IMR-90 (cell line): ENCODE data around the gene KCNT2. TPM values are rescaled to one million over a fixed set of nuclear protein-coding genes. Genes with fewer than 3 reads are reported as not detected.

ENCODE experiments used
- ATAC-seq: fragments of 200-7000 bp; cut with Tn5 transposase; 2 replicates; pipeline ENCODE4 v1.9.1; 2020; ENCODE audit warnings: low read depth, mild to moderate bottlenecking, moderate library complexity
- BruUV-seq: library from RNA; stranded (reverse); fragments of 400-500 nt; replicated peaks from 2 replicates; lab custom pipeline; 2021; lab: Mats Ljungman, UMichigan
- CTCF ChIA-PET: fragments of 300-600 bp; formaldehyde crosslinking; extraction: SDS; loops from one replicate; lab custom pipeline; 2021; ENCODE audit warnings: antibody characterized with exemption; lab: Yijun Ruan, JAX
- POLR2A ChIA-PET: fragments of 300-600 bp; sonication (Branson Sonifier 250); formaldehyde crosslinking; loops from one replicate; lab custom pipeline; 2022; ENCODE audit warnings: antibody characterized with exemption; ENCODE audit not compliant: unreplicated experiment; lab: Charles Lee
- DNase-seq: peaks from one replicate; pipeline ENCODE4 v3.0.0; 2013
- H2AFZ ChIP-seq: replicated peaks from 2 replicates; pipeline ENCODE3; 2013; ENCODE audit warnings: low read length, mild to moderate bottlenecking; ENCODE audit not compliant: poor library complexity
- H2AK5ac ChIP-seq: 2 replicates; pipeline ENCODE4 v1.6.1; 2013; ENCODE audit warnings: low read depth, low read length, inconsistent platforms
- H2AK9ac ChIP-seq: replicated peaks from 2 replicates; pipeline ENCODE3; 2013; ENCODE audit warnings: mild to moderate bottlenecking, low read depth, low read length, moderate library complexity; ENCODE audit not compliant: poor library complexity
- H2BK120ac ChIP-seq: 2 replicates; pipeline ENCODE4 v1.6.1; 2013; ENCODE audit warnings: low read depth, low read length, inconsistent platforms
- H2BK15ac ChIP-seq: 3 replicates; pipeline ENCODE4 v1.6.1; 2013; ENCODE audit warnings: low read depth, low read length, inconsistent platforms
- H2BK20ac ChIP-seq: 2 replicates; pipeline ENCODE4 v1.6.1; 2013; ENCODE audit warnings: low read depth, mild to moderate bottlenecking, inconsistent platforms, low read length, moderate library complexity
- H2BK5ac ChIP-seq: 2 replicates; pipeline ENCODE4 v1.6.1; 2013; ENCODE audit warnings: mild to moderate bottlenecking, low read depth, low read length, inconsistent platforms; ENCODE audit not compliant: poor library complexity, severe bottlenecking
- H3K14ac ChIP-seq: replicated peaks from 2 replicates; pipeline ENCODE4 v1.6.1; 2013; ENCODE audit warnings: low read depth, low read length, inconsistent platforms
- H3K18ac ChIP-seq: 2 replicates; pipeline ENCODE4 v1.6.1; 2013; ENCODE audit warnings: low read depth, low read length, control low read depth
- H3K23ac ChIP-seq: 2 replicates; pipeline ENCODE4 v1.6.1; 2013; ENCODE audit warnings: low read depth, low read length, inconsistent platforms
- H3K27ac ChIP-seq: 2 replicates; pipeline ENCODE4 v1.5.1; 2013; ENCODE audit warnings: mild to moderate bottlenecking, control low read depth, low read length; ENCODE audit not compliant: insufficient read depth
- H3K27me3 ChIP-seq: 2 replicates; pipeline ENCODE4 v1.6.1; 2013; ENCODE audit warnings: low read length; ENCODE audit not compliant: control insufficient read depth, insufficient read depth
- H3K36me3 ChIP-seq: 2 replicates; pipeline ENCODE4 v1.6.1; 2013; ENCODE audit warnings: low read length, mixed read lengths; ENCODE audit not compliant: control insufficient read depth, insufficient read depth
- H3K4ac ChIP-seq: 2 replicates; pipeline ENCODE4 v1.6.1; 2013; ENCODE audit warnings: low read depth, low read length, inconsistent platforms
- H3K4me1 ChIP-seq: 2 replicates; pipeline ENCODE4 v1.6.1; 2013; ENCODE audit warnings: low read length, mixed read lengths; ENCODE audit not compliant: control insufficient read depth, insufficient read depth
- H3K4me2 ChIP-seq: 2 replicates; pipeline ENCODE4 v1.6.1; 2013; ENCODE audit warnings: low read depth, mild to moderate bottlenecking, control low read depth, low read length, moderate library complexity
- H3K4me3 ChIP-seq: 2 replicates; pipeline ENCODE4 v1.5.1; 2013; ENCODE audit warnings: low read depth, mild to moderate bottlenecking, control low read depth, low read length, moderate library complexity; ENCODE audit not compliant: insufficient read depth
- H3K56ac ChIP-seq: 2 replicates; pipeline ENCODE4 v1.6.1; 2013; ENCODE audit warnings: low read length, inconsistent platforms; ENCODE audit not compliant: insufficient read depth; ENCODE audit errors: extremely low read depth
- H3K79me1 ChIP-seq, 2 experiments: 2 replicates each; pipeline ENCODE4 v1.6.1; 2013; ENCODE audit warnings: low read length in 2 of 2, inconsistent platforms in 1 of 2, low read depth in 1 of 2
- H3K9ac ChIP-seq: 2 replicates; pipeline ENCODE4 v1.6.1; 2013; ENCODE audit warnings: low read depth, low read length, control low read depth
- H3K9me1 ChIP-seq: 2 replicates; pipeline ENCODE4 v1.6.1; 2013; ENCODE audit warnings: low read length, inconsistent platforms; ENCODE audit not compliant: insufficient read depth
- H3K9me3 ChIP-seq: 2 replicates; pipeline ENCODE4 v1.6.1; 2013; ENCODE audit warnings: low read length; ENCODE audit not compliant: control insufficient read depth, insufficient read depth
- H4K20me1 ChIP-seq: 2 replicates; pipeline ENCODE4 v1.6.1; 2013; ENCODE audit warnings: low read length, inconsistent platforms; ENCODE audit not compliant: insufficient read depth
- H4K5ac ChIP-seq: 2 replicates; pipeline ENCODE4 v1.6.1; 2013; ENCODE audit warnings: mild to moderate bottlenecking, low read depth, low read length, control low read depth
- H4K8ac ChIP-seq, 2 experiments: 2 replicates each; pipeline ENCODE4 v1.6.1; 2013; ENCODE audit warnings: low read depth in 2 of 2, low read length in 2 of 2, control low read depth in 1 of 2, inconsistent platforms in 1 of 2
- H4K91ac ChIP-seq: 2 replicates; pipeline ENCODE4 v1.6.1; 2013; ENCODE audit warnings: low read depth, low read length, inconsistent platforms; ENCODE audit not compliant: insufficient read depth
- BHLHE40 ChIP-seq: fragments of 150-350 bp; IDR thresholded peaks from 2 replicates; pipeline ENCODE4 v1.6.1; 2016; ENCODE audit warnings: mild to moderate bottlenecking, low read depth, low read length
- MAZ ChIP-seq: IDR thresholded peaks from 2 replicates; pipeline ENCODE4 v1.6.1; 2012; ENCODE audit warnings: low read depth, mild to moderate bottlenecking, low read length, improper control_type of control experiment, moderate library complexity, borderline replicate concordance
- NFE2L2 ChIP-seq: fragments of 150-350 bp; IDR thresholded peaks from 2 replicates; pipeline ENCODE4 v1.6.1; 2016; ENCODE audit warnings: low read depth, mild to moderate bottlenecking, low read length
- SMC3 ChIP-seq: fragments of 150-350 bp; IDR thresholded peaks from 2 replicates; pipeline ENCODE4 v1.6.1; 2016; ENCODE audit warnings: low read depth, mild to moderate bottlenecking, antibody characterized with exemption, low read length, moderate library complexity
- WGBS, 2 experiments: methylation state at CpG; one replicate each; pipeline versions ENCODE4 v1.1.5 to v1.1.7; 2013; ENCODE audit warnings: missing lambda C conversion rate in 2 of 2; ENCODE audit not compliant: insufficient read length in 1 of 2; ENCODE audit errors: extremely low coverage in 2 of 2; 5-methylcytosine and 5-hydroxymethylcytosine counted together
- dilution Hi-C: fragments of 300-500 bp; cut with HindIII; formaldehyde crosslinking; loops from one replicate; pipeline ENCODE4 v1.14.3; 2018; ENCODE audit warnings: low sequenced_read_pairs; ENCODE audit not compliant: unreplicated experiment
- in situ Hi-C: fragments of 300-500 bp; cut with MboI; formaldehyde crosslinking; loops from 3 replicates; pipeline ENCODE4 v1.14.3; 2019; ENCODE audit warnings: low sequenced_read_pairs, inconsistent platforms, mixed read lengths
- intact Hi-C: fragments of 100-400 bp; cut with micrococcal nuclease; formaldehyde crosslinking; loops from 2 replicates; pipeline ENCODE4 v1.10.0; 2022
- polyA plus RNA-seq, 3 experiments: library from polyadenylated mRNA; depleted of rRNA; stranded (reverse); fragments of >200 nt; gene quantifications; 2 replicates each; pipeline ENCODE4 v1.2.3, GENCODE V29; 2012; ENCODE audit warnings: low replicate concordance in 1 of 3
- total RNA-seq: library from RNA; depleted of rRNA; stranded (reverse); fragments of >200 nt; gene quantifications from 2 replicates; pipeline ENCODE4 v1.2.3, GENCODE V29; 2012
- TF ChIP-seq, protein P1 (sequence below): fragments of 150-350 bp; IDR thresholded peaks from 2 replicates; pipeline ENCODE4 v1.6.1; 2016; ENCODE audit warnings: low read depth, mild to moderate bottlenecking, low read length, moderate library complexity, borderline replicate concordance
- TF ChIP-seq, protein P2 (sequence below): fragments of 150-350 bp; IDR thresholded peaks from 2 replicates; pipeline ENCODE4 v1.6.1; 2017; ENCODE audit warnings: mild to moderate bottlenecking, antibody characterized with exemption, low read length, low read depth

The KCNT2 gene
- total and polyA plus RNA-seq, 2 of the 4 experiments (the other 2 are of a cell fraction): 0.22 to 0.72 TPM

GRCh38 chr1:196407358-196408051 is 200.7 kb downstream of the KCNT2 start:
- peak; percentile 83 for ATAC-seq
- Histone ChIP-seq H3K4ac (no peak overlapping the region), H2BK20ac (no peak overlapping the region), H3K23ac (no peak overlapping the region), H3K36me3 (no peaks in the 10 kb centered on the region), H3K4me1 (no peaks in the 10 kb centered on the region; the same call in 1 of the 2 replicates), H3K9me3 (no peaks in the 10 kb centered on the region), H3K27me3 (no peaks in the 10 kb centered on the region), H2BK120ac (peak overlapping the region; percentile 16; the same call in 1 of the 2 replicates), H2AK9ac (no peak overlapping the region), H2BK5ac (peak overlapping the region; percentile 55), H3K56ac (no peak overlapping the region), H3K79me1 (no peaks in the 10 kb centered on the region), H3K4me3 (no peak overlapping the region), H2AK5ac (no peak overlapping the region), H4K91ac (no peak overlapping the region), H4K8ac (0 out of 4 replicates have a peak overlapping the region, but pooled peaks of 1 of the 2 experiments have one; percentile 45), H3K4me2 (peak overlapping the region; percentile 44), H3K27ac (peak overlapping the region; percentile 84; the same call in 1 of the 2 replicates), H4K5ac (no peak overlapping the region), H2AFZ (no peak overlapping the region), H3K18ac (peak overlapping the region; percentile 54), H2BK15ac (no peak overlapping the region), H4K20me1 (no peaks in the 10 kb centered on the region), H3K9me1 (no peaks in the 10 kb centered on the region), H3K14ac (no peak overlapping the region), H3K9ac (no peak overlapping the region)
- intact Hi-C loops: no loop called here
- TF ChIP-seq NFE2L2 (no peak), SMC3 (no peak), MAZ (no peak), BHLHE40 (no peak)
- TF ChIP-seq, protein P1, sequence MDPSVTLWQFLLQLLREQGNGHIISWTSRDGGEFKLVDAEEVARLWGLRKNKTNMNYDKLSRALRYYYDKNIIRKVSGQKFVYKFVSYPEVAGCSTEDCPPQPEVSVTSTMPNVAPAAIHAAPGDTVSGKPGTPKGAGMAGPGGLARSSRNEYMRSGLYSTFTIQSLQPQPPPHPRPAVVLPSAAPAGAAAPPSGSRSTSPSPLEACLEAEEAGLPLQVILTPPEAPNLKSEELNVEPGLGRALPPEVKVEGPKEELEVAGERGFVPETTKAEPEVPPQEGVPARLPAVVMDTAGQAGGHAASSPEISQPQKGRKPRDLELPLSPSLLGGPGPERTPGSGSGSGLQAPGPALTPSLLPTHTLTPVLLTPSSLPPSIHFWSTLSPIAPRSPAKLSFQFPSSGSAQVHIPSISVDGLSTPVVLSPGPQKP: no peak
- TF ChIP-seq, protein P2, sequence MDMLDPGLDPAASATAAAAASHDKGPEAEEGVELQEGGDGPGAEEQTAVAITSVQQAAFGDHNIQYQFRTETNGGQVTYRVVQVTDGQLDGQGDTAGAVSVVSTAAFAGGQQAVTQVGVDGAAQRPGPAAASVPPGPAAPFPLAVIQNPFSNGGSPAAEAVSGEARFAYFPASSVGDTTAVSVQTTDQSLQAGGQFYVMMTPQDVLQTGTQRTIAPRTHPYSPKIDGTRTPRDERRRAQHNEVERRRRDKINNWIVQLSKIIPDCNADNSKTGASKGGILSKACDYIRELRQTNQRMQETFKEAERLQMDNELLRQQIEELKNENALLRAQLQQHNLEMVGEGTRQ: no peak
- in situ Hi-C loops: no loop called here
- ChIA-PET POLR2A (no interaction called here), CTCF (no interaction called here)
- dilution Hi-C loops: no loop called here
- BruUV-seq: no TSS peak
- WGBS, 2 experiments: no CpG with 5 or more reads among the region's 2 CpGs
- DNase-seq: peak; percentile 53
